SIG-M5 treated with dmso at 0.1 percent for 504 hours (cell line): ENCODE data around the gene ATP5ME.
A peak's percentile ranks its signal among the peaks of the same experiment; 100 is the strongest.
"Not testable (repeated sequence)": the region's sequence is repeated elsewhere in the genome, so short reads cannot be mapped to it uniquely, and the experiment has no call there.

Source experiments
- DNase-seq: peaks from one replicate; lab custom pipeline; 2025; ENCODE audit not compliant: unreplicated experiment; lab: John Stamatoyannopoulos, UW

ATP5ME gene

GRCh38 chr4:674172-675035, at the start of gene ATP5ME, which contains the start of gene MYL5:
TSS of gene ATP5ME (minus strand) at chr4:674276. CDS start at chr4:674247, 29 bp downstream.
TSS of gene MYL5 (plus strand) at chr4:674542. CDS start at chr4:678027, 3,485 bp downstream.
- peak; percentile 84 for DNase-seq

GRCh38 chr4:722851-723360, 48.8 kb upstream of the ATP5ME start:
- no peak for DNase-seq

- DNase-seq: no peak
Measured at GRCh38 chr4:722169-722725, 48.2 kb upstream of the ATP5ME start.

GRCh38 chr4:721261-722168, 47.4 kb upstream of the ATP5ME start:
- no peak for DNase-seq

GRCh38 chr4:720111-720860, 46.2 kb upstream of the ATP5ME start:
- DNase-seq: no peak

- no peak for DNase-seq
Measured at GRCh38 chr4:718460-718859, 44.4 kb upstream of the ATP5ME start.

- no peak for DNase-seq
Measured at GRCh38 chr4:717601-718320, 43.7 kb upstream of the ATP5ME start.

- no peak for DNase-seq
Measured at GRCh38 chr4:714087-714486, 40.0 kb upstream of the ATP5ME start.

GRCh38 chr4:712916-713632, 39.0 kb upstream of the ATP5ME start:
- no peak for DNase-seq

GRCh38 chr4:712093-712492, 38.0 kb upstream of the ATP5ME start:
- no peak for DNase-seq

GRCh38 chr4:710916-711315, 36.8 kb upstream of the ATP5ME start:
- no peak for DNase-seq

GRCh38 chr4:710116-710515, 36.0 kb upstream of the ATP5ME start:
- DNase-seq: no peak

GRCh38 chr4:709348-709747, 35.3 kb upstream of the ATP5ME start:
- no peak for DNase-seq

- DNase-seq: no peak
Measured at GRCh38 chr4:708631-708933, 34.5 kb upstream of the ATP5ME start.

- DNase-seq: no peak
Measured at GRCh38 chr4:707929-708630, 34.0 kb upstream of the ATP5ME start.

- no peak for DNase-seq
Measured at GRCh38 chr4:706834-707598, 32.9 kb upstream of the ATP5ME start.

GRCh38 chr4:706083-706633, 32.1 kb upstream of the ATP5ME start:
- not testable (repeated sequence) for DNase-seq
